ENCODE results near the gene SLC10A7. TPM values are rescaled to one million over a fixed set of nuclear protein-coding genes. Genes with fewer than 3 reads are reported as not detected.

The SLC10A7 gene
- total and polyA plus RNA-seq, 10 of the 15 experiments (the other 5 are each of a cell fraction or from before 2014, with no cell fraction given), result 4.6 to 23.7 (median 15.6) TPM

DNA sequence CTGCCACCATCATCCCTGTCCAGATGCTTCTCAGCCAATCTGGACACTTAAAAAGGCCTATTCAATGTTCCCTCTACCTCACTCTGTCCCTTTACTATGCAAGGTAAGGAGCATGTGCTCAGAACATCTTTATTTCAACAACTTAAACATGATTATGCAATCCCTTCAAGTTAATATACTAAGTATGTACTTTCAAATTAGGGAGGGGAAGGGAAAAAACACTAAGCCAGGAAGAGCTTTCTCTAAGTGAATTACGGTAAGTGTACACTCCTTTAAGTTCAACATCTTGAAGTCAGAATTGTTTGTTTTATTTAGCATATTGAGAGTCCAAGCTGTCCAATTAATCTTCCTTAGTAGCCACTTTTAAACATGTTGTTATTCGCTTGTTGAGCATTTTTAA, 14.1 kb downstream of the SLC10A7 start (continued):
- TF ChIP-seq ZBTB33 (IDR thresholded peaks at IDR 0.05), result no peak
- no peak for TF ChIP-seq HSF1 (IDR thresholded peaks at IDR 0.05; ENCODE audit: low read depth, low read length)
- no peak for TF ChIP-seq LARP7 (IDR thresholded peaks at IDR 0.05)
- no peak for TF ChIP-seq TCF12 (IDR thresholded peaks at IDR 0.05; ENCODE audit: low read depth, low read length)
- TF ChIP-seq TARDBP (IDR thresholded peaks at IDR 0.05; ENCODE audit: borderline replicate concordance), result no peak

GRCh38 chr4:146506272-146506671, 15.5 kb downstream of the SLC10A7 start:
- no peaks in the 10 kb centered on the region for H3K27me3 ChIP-seq (replicated peaks in 1 of 2; ENCODE audit: control insufficient read depth in 2 of 2, insufficient read depth in 2 of 2, low read length in 1 of 2)
- H4K20me1 ChIP-seq (ENCODE audit: control insufficient read depth, insufficient read depth), result no peaks in the 10 kb centered on the region
- BruUV-seq (replicated peaks), result no TSS peak
- no peak for TF ChIP-seq EP300 (IDR thresholded peaks at IDR 0.05; ENCODE audit: borderline replicate concordance in 1 of 2, control insufficient read depth in 1 of 2, low read depth in 2 of 2, low read length in 2 of 2)
- no peak overlapping the region for H3K4me2 ChIP-seq (ENCODE audit: control insufficient read depth, insufficient read depth)
- H3K4me1 ChIP-seq (ENCODE audit: control insufficient read depth, insufficient read depth, low read length), result no peaks in the 10 kb centered on the region
- SMC1A ChIA-PET (ENCODE audit: uncharacterized antibody, unreplicated experiment), result interaction anchor here (2.1 kb wide), 1 partner anchor 15 kb away, joined by 6 read pairs; the partner anchor contains the start of gene SLC10A7
- H3K4me3 ChIP-seq, result no peak overlapping the region
- CTCF ChIA-PET, result no interaction called here
- ATAC-seq, result no peak
- no peaks in the 10 kb centered on the region for H3K9me3 ChIP-seq (replicated peaks; ENCODE audit: control insufficient read depth, insufficient read depth, low read length)
- in situ Hi-C loops (cut with MboI), result no loop called here
- no peaks in the 10 kb centered on the region for H3K79me2 ChIP-seq (ENCODE audit: control insufficient read depth, insufficient read depth, low read length)
- no peak for DNase-seq (ENCODE audit: low read depth, low spot score)
- FAIRE-seq, result no peak
- peaks cover 0 to 11% of the 10 kb centered on the region in 2 experiments; a peak in 2 of 4 replicates for H3K36me3 ChIP-seq (ENCODE audit: control insufficient read depth in 2 of 2, insufficient read depth in 2 of 2, low read length in 1 of 2)
- POLR2A ChIA-PET, result interaction anchor here (1.4 kb wide), 1 partner anchor 28 kb away, joined by 4 read pairs; no protein-coding TSS in a partner anchor
- intact Hi-C loops (cut with micrococcal nuclease; ENCODE audit: unreplicated experiment), result no loop called here
- H3K9ac ChIP-seq (ENCODE audit: control insufficient read depth, insufficient read depth, low read length), result no peak overlapping the region
- no peak overlapping the region for H2AFZ ChIP-seq (ENCODE audit: control insufficient read depth, low read depth, low read length)
- no peak overlapping the region for H3K27ac ChIP-seq (ENCODE audit: control insufficient read depth, insufficient read depth)
- RAD21 ChIA-PET (ENCODE audit: unreplicated experiment), result no interaction called here
